Fibroblast of villous mesenchyme (primary cell): ENCODE results near the gene FURIN. TPM values are rescaled to one million over a fixed set of nuclear protein-coding genes. Genes with fewer than 3 reads are reported as not detected.

Source experiments
- DNase-seq: peaks from one replicate; pipeline ENCODE4 v3.0.0-alpha.2; 2010; ENCODE audit warnings: low read depth
- H3K4me3 ChIP-seq: 2 replicates; pipeline ENCODE4 v1.5.1; 2011; ENCODE audit warnings: low read depth, mild to moderate bottlenecking, low read length
- CTCF ChIP-seq: IDR thresholded peaks from 2 replicates; pipeline ENCODE4 v1.5.1; 2012; ENCODE audit warnings: low read depth, mild to moderate bottlenecking, low read length; ENCODE audit not compliant: insufficient read depth
- total RNA-seq: library from RNA; depleted of rRNA; stranded (reverse); fragments of >200 nt; gene quantifications from 2 replicates; pipeline ENCODE4 v1.2.3, GENCODE V29; 2012

Gene FURIN
- total RNA-seq, 1 donor: 38.4 TPM

GRCh38 chr15:90910441-90911301, 42.3 kb downstream of the FURIN start:
- no peak for DNase-seq
- H3K4me3 ChIP-seq: no peak overlapping the region
- no peak for TF ChIP-seq CTCF

- TF ChIP-seq CTCF: no peak
- DNase-seq: no peak
- no peak overlapping the region for H3K4me3 ChIP-seq
These were observed 42.9 kb downstream of the FURIN start for GRCh38 chr15:90911302-90911623.

DNA sequence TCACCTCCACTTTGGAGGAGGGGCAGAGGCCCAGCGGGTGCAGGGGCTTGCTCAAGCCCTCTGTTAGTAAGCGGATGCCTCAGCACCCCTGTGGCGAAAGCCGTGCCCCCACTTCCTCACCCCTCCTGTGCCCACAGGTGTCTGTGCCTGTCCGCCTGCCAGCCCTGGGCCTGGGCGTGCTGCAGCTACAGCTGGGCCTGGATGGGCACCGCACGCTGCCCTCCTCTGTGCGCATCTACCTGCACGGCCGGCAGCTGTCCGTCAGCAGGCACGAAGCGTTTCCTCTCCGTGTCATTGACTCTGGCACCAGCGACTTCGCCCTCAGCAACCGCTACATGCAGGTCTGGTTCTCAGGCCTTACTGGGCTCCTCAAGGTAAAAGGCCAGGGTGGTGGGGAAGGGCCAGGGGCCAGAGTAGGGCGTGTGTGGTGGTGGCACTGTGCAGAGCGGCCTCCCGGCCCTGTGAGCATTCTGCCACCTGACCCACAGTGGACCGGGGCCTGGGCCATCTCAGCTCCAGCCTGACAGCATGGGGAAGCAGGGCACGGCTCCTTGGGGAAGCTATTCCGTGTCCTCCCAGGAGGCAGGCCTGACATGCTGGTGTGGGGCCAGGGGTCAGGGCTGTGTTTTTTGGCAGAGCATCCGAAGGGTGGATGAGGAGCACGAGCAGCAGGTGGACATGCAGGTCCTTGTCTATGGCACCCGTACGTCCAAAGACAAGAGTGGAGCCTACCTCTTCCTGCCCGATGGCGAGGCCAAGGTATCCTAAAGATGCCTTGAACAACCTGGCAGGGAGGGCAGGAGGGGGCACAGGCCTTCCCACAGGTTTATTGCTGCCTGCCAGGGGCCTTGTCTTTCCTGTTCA, 43.8 kb downstream of the FURIN start:
- H3K4me3 ChIP-seq: no peak overlapping the region
- no peak for TF ChIP-seq CTCF
- no peak for DNase-seq

GRCh38 chr15:90912770-90913075, 44.3 kb downstream of the FURIN start:
- no peak for TF ChIP-seq CTCF
- no peak overlapping the region for H3K4me3 ChIP-seq
- DNase-seq: no peak

DNA sequence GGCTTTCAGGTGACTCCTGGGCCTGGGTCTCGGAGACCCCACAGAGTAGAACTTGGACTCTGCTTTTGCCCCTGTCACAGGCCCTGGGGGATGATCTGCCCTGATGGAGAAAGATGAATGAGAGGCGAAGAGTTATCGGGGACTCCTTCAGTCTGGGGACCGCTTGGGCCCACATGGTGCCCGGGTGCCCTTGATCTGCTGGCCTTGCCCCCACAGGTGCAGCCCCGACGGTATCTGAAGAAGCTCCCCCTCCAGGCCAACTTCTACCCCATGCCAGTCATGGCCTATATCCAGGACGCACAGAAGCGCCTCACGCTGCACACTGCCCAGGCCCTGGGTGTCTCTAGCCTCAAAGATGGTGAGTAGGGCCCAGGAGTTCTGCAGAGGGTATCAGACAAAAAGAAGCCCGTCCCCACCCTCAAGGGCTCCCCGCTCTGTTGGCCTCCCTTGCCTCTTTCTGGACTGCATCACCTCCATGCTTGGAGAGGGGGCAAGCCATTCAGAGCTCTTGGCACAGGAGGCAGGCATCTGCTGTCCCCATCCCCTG, 45.1 kb downstream of the FURIN start:
- no peak overlapping the region for H3K4me3 ChIP-seq
- TF ChIP-seq CTCF: no peak
- DNase-seq: no peak

GRCh38 chr15:90914305-90915080, 46.1 kb downstream of the FURIN start:
- DNase-seq: no peak
- TF ChIP-seq CTCF: no peak
- no peak overlapping the region for H3K4me3 ChIP-seq
